Measurements from ENCODE around the gene GLT8D1. TPM values are rescaled to one million over a fixed set of nuclear protein-coding genes. Genes with fewer than 3 reads are reported as not detected.
"Not testable (repeated sequence)": the region's sequence is repeated elsewhere in the genome, so short reads cannot be mapped to it uniquely, and the experiment has no call there.

The GLT8D1 gene
- total RNA-seq: 10 to 100 TPM; 32.4 to 41.1 TPM

- Mint-ChIP-seq H3K27ac (peak within 1 kb of the TSS; percentile 94 to 97), H3K4me1 (ENCODE audit: low read depth in 2 of 2) (peaks cover 16 to 24% of the 10 kb centered on the region in 2 donors), H3K27me3 (no peaks in the 10 kb centered on the region), H3K36me3 (peaks cover 5% of the 10 kb centered on the region), H3K9me3 (no peaks in the 10 kb centered on the region), H3K4me3 (peak within 1 kb of the TSS; percentile 97)
- peak; percentile 96 for ATAC-seq
- peak; percentile 88 for DNase-seq (ENCODE audit: low spot score)
Measured at GRCh38 chr3:52705688-52706686, at the start of gene GLT8D1, which contains the start of gene SPCS1. GLT8D1 (minus strand) TSS chr3:52705791; CDS start chr3:52700460, 5,331 bp downstream. SPCS1 (plus strand) TSS chr3:52706106; CDS start chr3:52706247, 141 bp downstream.

- no peaks in the 10 kb centered on the region for H3K27me3 Mint-ChIP-seq
- DNase-seq (ENCODE audit: low spot score) (no peak), ATAC-seq (no peak)
- H3K36me3 Mint-ChIP-seq: peaks cover 7% of the 10 kb centered on the region
- no peaks in the 10 kb centered on the region for H3K4me1 Mint-ChIP-seq (ENCODE audit: low read depth in 2 of 2)
- no peak overlapping the region for H3K27ac Mint-ChIP-seq
- no peaks in the 10 kb centered on the region for H3K9me3 Mint-ChIP-seq
- H3K4me3 Mint-ChIP-seq: no peak overlapping the region
Measured at GRCh38 chr3:52754373-52754772, 48.8 kb upstream of the GLT8D1 start.

- Mint-ChIP-seq H3K27me3 (no peaks in the 10 kb centered on the region), H3K27ac (no peak overlapping the region), H3K9me3 (no peaks in the 10 kb centered on the region), H3K4me1 (ENCODE audit: low read depth in 2 of 2) (no peaks in the 10 kb centered on the region), H3K4me3 (no peak overlapping the region), H3K36me3 (peaks cover 7% of the 10 kb centered on the region)
- ATAC-seq (no peak), DNase-seq (ENCODE audit: low spot score) (no peak)
Measured at GRCh38 chr3:52752045-52752660, 46.6 kb upstream of the GLT8D1 start.

GRCh38 chr3:52743721-52744120 is 38.1 kb upstream of the GLT8D1 start:
- peaks cover 12% of the 10 kb centered on the region for H3K36me3 Mint-ChIP-seq
- H3K27ac Mint-ChIP-seq: no peak overlapping the region
- no peaks in the 10 kb centered on the region for H3K9me3 Mint-ChIP-seq

GRCh38 chr3:52743152-52743551 is 37.6 kb upstream of the GLT8D1 start:
- no peaks in the 10 kb centered on the region for H3K27me3 Mint-ChIP-seq
- H3K36me3 Mint-ChIP-seq: peaks cover 12% of the 10 kb centered on the region
- ATAC-seq (no peak), DNase-seq (ENCODE audit: low spot score) (no peak)
- no peaks in the 10 kb centered on the region for H3K9me3 Mint-ChIP-seq
- no peak overlapping the region for H3K4me3 Mint-ChIP-seq
- H3K27ac Mint-ChIP-seq: no peak overlapping the region
- no peaks in the 10 kb centered on the region for H3K4me1 Mint-ChIP-seq (ENCODE audit: low read depth in 2 of 2)

More at GRCh38 chr3:52743721-52744120, 38.1 kb upstream of the GLT8D1 start:
- Mint-ChIP-seq H3K4me3 (no peak overlapping the region), H3K27me3 (no peaks in the 10 kb centered on the region), H3K4me1 (ENCODE audit: low read depth in 2 of 2) (no peaks in the 10 kb centered on the region)
- DNase-seq (ENCODE audit: low spot score) (no peak), ATAC-seq (no peak)

- Mint-ChIP-seq H3K27ac (no peak overlapping the region), H3K36me3 (peaks cover 12% of the 10 kb centered on the region), H3K9me3 (no peaks in the 10 kb centered on the region), H3K27me3 (no peaks in the 10 kb centered on the region), H3K4me1 (ENCODE audit: low read depth in 2 of 2) (no peaks in the 10 kb centered on the region), H3K4me3 (no peak overlapping the region)
- DNase-seq (ENCODE audit: low spot score) (no peak), ATAC-seq (no peak)
Measured at GRCh38 chr3:52742418-52743041, 36.9 kb upstream of the GLT8D1 start.

GRCh38 chr3:52739730-52740129 is 34.1 kb upstream of the GLT8D1 start:
- ATAC-seq (no peak), DNase-seq (ENCODE audit: low spot score) (no peak)
- Mint-ChIP-seq H3K27ac (no peak overlapping the region), H3K4me3 (no peak overlapping the region), H3K9me3 (no peaks in the 10 kb centered on the region), H3K4me1 (ENCODE audit: low read depth in 2 of 2) (no peaks in the 10 kb centered on the region), H3K36me3 (peaks cover 11% of the 10 kb centered on the region), H3K27me3 (no peaks in the 10 kb centered on the region)

GRCh38 chr3:52733256-52733891 is 27.8 kb upstream of the GLT8D1 start:
- DNase-seq (ENCODE audit: low spot score) (no peak), ATAC-seq (no peak)
- peaks cover 8 to 9% of the 10 kb centered on the region in 2 donors for H3K4me1 Mint-ChIP-seq (ENCODE audit: low read depth in 2 of 2)
- peaks cover 3% of the 10 kb centered on the region for H3K9me3 Mint-ChIP-seq
- no peak overlapping the region for H3K27ac Mint-ChIP-seq
- no peaks in the 10 kb centered on the region for H3K27me3 Mint-ChIP-seq
- H3K4me3 Mint-ChIP-seq: no peak overlapping the region
- peaks cover 50% of the 10 kb centered on the region for H3K36me3 Mint-ChIP-seq

GRCh38 chr3:52731590-52731989 is 26.0 kb upstream of the GLT8D1 start:
- no peak for DNase-seq (ENCODE audit: low spot score)
- H3K4me1 Mint-ChIP-seq (ENCODE audit: low read depth in 2 of 2): peaks cover 8 to 9% of the 10 kb centered on the region in 2 donors
- peaks cover 3% of the 10 kb centered on the region for H3K9me3 Mint-ChIP-seq
- peaks cover 50% of the 10 kb centered on the region for H3K36me3 Mint-ChIP-seq
- ATAC-seq: no peak
- H3K27ac Mint-ChIP-seq: no peak overlapping the region
- H3K4me3 Mint-ChIP-seq: no peak overlapping the region
- H3K27me3 Mint-ChIP-seq: no peaks in the 10 kb centered on the region

GRCh38 chr3:52730681-52731080 is 25.1 kb upstream of the GLT8D1 start:
- H3K9me3 Mint-ChIP-seq: peaks cover 3% of the 10 kb centered on the region
- no peak overlapping the region for H3K4me3 Mint-ChIP-seq
- no peak for ATAC-seq
- peaks cover 8 to 9% of the 10 kb centered on the region in 2 donors for H3K4me1 Mint-ChIP-seq (ENCODE audit: low read depth in 2 of 2)
- peaks cover 47% of the 10 kb centered on the region for H3K36me3 Mint-ChIP-seq
- no peaks in the 10 kb centered on the region for H3K27me3 Mint-ChIP-seq
- no peak for DNase-seq (ENCODE audit: low spot score)
- peak overlapping the region in 1 of 2 donors; percentile 13 for H3K27ac Mint-ChIP-seq

GRCh38 chr3:52728753-52729152 is 23.2 kb upstream of the GLT8D1 start:
- H3K4me3 Mint-ChIP-seq; H3K27me3 Mint-ChIP-seq; H3K27ac Mint-ChIP-seq; DNase-seq (ENCODE audit: low spot score); ATAC-seq; H3K9me3 Mint-ChIP-seq; H3K4me1 Mint-ChIP-seq (ENCODE audit: low read depth in 2 of 2): not testable (repeated sequence)
- peaks cover 43% of the 10 kb centered on the region for H3K36me3 Mint-ChIP-seq

- Mint-ChIP-seq H3K9me3 (peaks cover 6% of the 10 kb centered on the region), H3K4me1 (ENCODE audit: low read depth in 2 of 2) (peaks cover 10 to 18% of the 10 kb centered on the region in 2 donors), H3K27ac (no peak overlapping the region), H3K27me3 (no peaks in the 10 kb centered on the region), H3K4me3 (no peak overlapping the region), H3K36me3 (peaks cover 7% of the 10 kb centered on the region)
- no peak for DNase-seq (ENCODE audit: low spot score)
- ATAC-seq: no peak
Measured at GRCh38 chr3:52724511-52724910, 18.9 kb upstream of the GLT8D1 start.

- H3K4me3 Mint-ChIP-seq: no peak overlapping the region
- no peak overlapping the region for H3K27ac Mint-ChIP-seq
- H3K27me3 Mint-ChIP-seq: no peaks in the 10 kb centered on the region
- peaks cover 3% of the 10 kb centered on the region for H3K36me3 Mint-ChIP-seq
- H3K9me3 Mint-ChIP-seq: peaks cover 4% of the 10 kb centered on the region
- peaks cover 10 to 18% of the 10 kb centered on the region in 2 donors for H3K4me1 Mint-ChIP-seq (ENCODE audit: low read depth in 2 of 2)
- no peak for DNase-seq (ENCODE audit: low spot score)
- no peak for ATAC-seq
Measured at GRCh38 chr3:52723935-52724334, 18.3 kb upstream of the GLT8D1 start.

Measured in natural killer cell treated with Interleukin-12 subunit alpha and Interleukin-12 subunit beta and Interleukin-15 and Interleukin-18, amount 100 ng/mL, for 72 hours (primary cell).